D721Med (cell line): ENCODE data around the gene LRRC46.

ENCODE experiments used
- DNase-seq: peaks from one replicate; pipeline ENCODE4 v3.0.0; 2011; ENCODE audit warnings: low spot score; ENCODE audit not compliant: insufficient read length
- FAIRE-seq: peaks from 2 replicates; lab custom pipeline; 2011; peaks lifted over from hg19 to GRCh38; lab: Jason Lieb, UNC
- TF ChIP-seq, protein P1 (sequence below): IDR thresholded peaks from 2 replicates; pipeline ENCODE4 v1.5.1; 2012; ENCODE audit warnings: mild to moderate bottlenecking, control low read depth; ENCODE audit not compliant: insufficient read depth; ENCODE audit errors: missing control alignments

LRRC46 gene

GRCh38 chr17:47878203-47879027, 46.9 kb downstream of the LRRC46 start:
- no peak for FAIRE-seq

DNA sequence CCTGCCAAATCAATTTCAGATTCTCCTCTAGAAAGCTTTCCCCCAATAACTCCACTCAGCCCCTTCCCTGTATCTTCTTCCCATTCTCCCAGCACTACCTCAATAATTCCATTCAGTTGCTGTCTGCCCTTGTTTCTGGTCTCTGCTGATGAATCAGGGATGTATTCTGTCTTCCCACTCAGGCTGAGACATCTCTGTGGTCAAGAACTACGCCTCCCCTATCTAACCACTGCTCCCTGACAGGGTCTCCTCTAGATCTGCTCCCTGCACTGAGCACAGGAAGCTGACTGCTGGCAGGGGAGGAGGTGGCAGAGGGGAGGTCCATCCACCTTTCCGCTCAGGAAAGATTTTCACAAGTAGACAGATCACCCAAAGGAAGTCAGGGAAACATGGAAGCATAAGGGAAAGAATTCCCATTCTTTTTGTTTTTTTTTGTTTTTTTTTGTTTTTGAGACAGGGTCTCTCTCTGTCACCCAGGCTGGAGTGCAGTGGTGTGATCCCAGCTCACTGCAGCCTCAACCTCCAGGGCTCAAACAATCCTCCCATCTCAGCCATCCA, 47.6 kb downstream of the LRRC46 start:
- FAIRE-seq (no peak), DNase-seq (no peak)
- TF ChIP-seq, protein P1, sequence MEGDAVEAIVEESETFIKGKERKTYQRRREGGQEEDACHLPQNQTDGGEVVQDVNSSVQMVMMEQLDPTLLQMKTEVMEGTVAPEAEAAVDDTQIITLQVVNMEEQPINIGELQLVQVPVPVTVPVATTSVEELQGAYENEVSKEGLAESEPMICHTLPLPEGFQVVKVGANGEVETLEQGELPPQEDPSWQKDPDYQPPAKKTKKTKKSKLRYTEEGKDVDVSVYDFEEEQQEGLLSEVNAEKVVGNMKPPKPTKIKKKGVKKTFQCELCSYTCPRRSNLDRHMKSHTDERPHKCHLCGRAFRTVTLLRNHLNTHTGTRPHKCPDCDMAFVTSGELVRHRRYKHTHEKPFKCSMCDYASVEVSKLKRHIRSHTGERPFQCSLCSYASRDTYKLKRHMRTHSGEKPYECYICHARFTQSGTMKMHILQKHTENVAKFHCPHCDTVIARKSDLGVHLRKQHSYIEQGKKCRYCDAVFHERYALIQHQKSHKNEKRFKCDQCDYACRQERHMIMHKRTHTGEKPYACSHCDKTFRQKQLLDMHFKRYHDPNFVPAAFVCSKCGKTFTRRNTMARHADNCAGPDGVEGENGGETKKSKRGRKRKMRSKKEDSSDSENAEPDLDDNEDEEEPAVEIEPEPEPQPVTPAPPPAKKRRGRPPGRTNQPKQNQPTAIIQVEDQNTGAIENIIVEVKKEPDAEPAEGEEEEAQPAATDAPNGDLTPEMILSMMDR = no peak

More at GRCh38 chr17:47878203-47879027, 46.9 kb downstream of the LRRC46 start:
- TF ChIP-seq, protein P1 = no peak
- no peak for DNase-seq

GRCh38 chr17:47879776-47880454, 48.4 kb downstream of the LRRC46 start:
- FAIRE-seq (no peak), DNase-seq (no peak)

GRCh38 chr17:47882247-47882646, 50.8 kb downstream of the LRRC46 start:
- no peak for DNase-seq
- FAIRE-seq = no peak
- TF ChIP-seq, protein P1 = no peak

More at GRCh38 chr17:47879776-47880454, 48.4 kb downstream of the LRRC46 start:
- TF ChIP-seq, protein P1 = no peak

GRCh38 chr17:47882695-47883588, 51.5 kb downstream of the LRRC46 start:
- FAIRE-seq (no peak), DNase-seq (no peak)
- TF ChIP-seq, protein P1 = no peak

- TF ChIP-seq, protein P1 = no peak
- no peak for DNase-seq
- no peak for FAIRE-seq
Observed at GRCh38 chr17:47883589-47884426, 52.3 kb downstream of the LRRC46 start.
